Neural cell (in vitro differentiated cells): ENCODE results near the gene FOXP2.

ENCODE experiments used
- CTCF ChIP-seq: fragments of 450-650 bp; IDR thresholded peaks from 2 replicates; pipeline ENCODE4 v1.5.1; 2014; ENCODE audit warnings: antibody characterized with exemption, mild to moderate bottlenecking, moderate library complexity; ENCODE audit not compliant: poor library complexity, severe bottlenecking
- EZH2 ChIP-seq: fragments of 200-600, 300-800 bp; shearing (Covaris generic), sonication (generic); IDR thresholded peaks from 2 replicates; pipeline ENCODE4 v1.6.1; 2014; ENCODE audit warnings: antibody characterized with exemption, low read length, borderline replicate concordance, mild to moderate bottlenecking; ENCODE audit not compliant: insufficient read depth, poor library complexity, severe bottlenecking
- POLR2AphosphoS5 ChIP-seq: IDR thresholded peaks from 2 replicates; pipeline ENCODE4 v1.6.1; 2012
- RAD21 ChIP-seq: fragments of 450-650 bp; conservative IDR thresholded peaks from 2 replicates; pipeline ENCODE4 v1.6.1; 2014; ENCODE audit warnings: antibody characterized with exemption, mild to moderate bottlenecking, moderate library complexity

GRCh38 chr7:114422507-114423501 lies 8.2 kb downstream of the FOXP2 start:
- TF ChIP-seq CTCF, result peak; percentile 35
- no peak for TF ChIP-seq RAD21
- TF ChIP-seq EZH2, result no peak
- peak; percentile 87 for TF ChIP-seq POLR2AphosphoS5
